T-helper 2 cell treated with Interferon-gamma antibody and Interleukin-4, amounts not matched to agents 5 μg/mL and 100 μg/mL, for 36 hours (primary cell): Measurements from ENCODE around the gene CA14.
A peak's percentile ranks its signal among the peaks of the same experiment; 100 is the strongest.
"Not testable (repeated sequence)": the region's sequence is repeated elsewhere in the genome, so short reads cannot be mapped to it uniquely, and the experiment has no call there.

Experiments used
- DNase-seq: peaks from one replicate; pipeline ENCODE4 v3.0.0; 2021; ENCODE audit warnings: low spot score
- H3K27ac Mint-ChIP-seq: one replicate; pipeline ENCODE4 v1.8.0; 2021; ENCODE audit warnings: mild to moderate bottlenecking, mixed read lengths
- H3K27me3 Mint-ChIP-seq: one replicate; pipeline ENCODE4 v1.8.0; 2021; ENCODE audit warnings: low read depth, mixed read lengths
- H3K36me3 Mint-ChIP-seq: one replicate; pipeline ENCODE4 v1.8.0; 2021; ENCODE audit warnings: low read depth, mixed read lengths
- H3K4me1 Mint-ChIP-seq: one replicate; pipeline ENCODE4 v1.8.0; 2021; ENCODE audit warnings: low read depth, mixed read lengths
- H3K4me3 Mint-ChIP-seq: one replicate; pipeline ENCODE4 v1.8.0; 2022; ENCODE audit warnings: mild to moderate bottlenecking, moderate library complexity, mixed read lengths
- H3K9me3 Mint-ChIP-seq: one replicate; pipeline ENCODE4 v1.8.0; 2021; ENCODE audit warnings: mixed read lengths

CA14 gene

GRCh38 chr1:150228246-150228645 lies 29.3 kb upstream of the CA14 start:
- Mint-ChIP-seq H3K36me3 (peaks cover 55% of the 10 kb centered on the region), H3K4me1 (peaks cover 10% of the 10 kb centered on the region)
- not testable (repeated sequence) for H3K27me3 Mint-ChIP-seq, DNase-seq, H3K9me3 Mint-ChIP-seq, H3K4me3 Mint-ChIP-seq, H3K27ac Mint-ChIP-seq

- DNase-seq, H3K27ac Mint-ChIP-seq, H3K27me3 Mint-ChIP-seq, H3K9me3 Mint-ChIP-seq: not testable (repeated sequence)
- H3K4me3 Mint-ChIP-seq: peak overlapping the region; percentile 86
- H3K36me3 Mint-ChIP-seq: peaks cover 28% of the 10 kb centered on the region
- H3K4me1 Mint-ChIP-seq: peaks cover 17% of the 10 kb centered on the region
Measured at GRCh38 chr1:150232921-150233320, 24.7 kb upstream of the CA14 start.

- Mint-ChIP-seq H3K4me1 (peaks cover 17% of the 10 kb centered on the region), H3K27ac (no peak overlapping the region), H3K4me3 (peak overlapping the region; percentile 86), H3K27me3 (no peaks in the 10 kb centered on the region), H3K36me3 (peaks cover 24% of the 10 kb centered on the region), H3K9me3 (no peaks in the 10 kb centered on the region)
- peak; percentile 19 for DNase-seq
Measured at GRCh38 chr1:150233359-150234308, 23.9 kb upstream of the CA14 start.

- H3K27ac Mint-ChIP-seq: no peak overlapping the region
- no peak for DNase-seq
- H3K4me1 Mint-ChIP-seq: peaks cover 17% of the 10 kb centered on the region
- H3K27me3 Mint-ChIP-seq: no peaks in the 10 kb centered on the region
- H3K36me3 Mint-ChIP-seq: peaks cover 19% of the 10 kb centered on the region
- no peaks in the 10 kb centered on the region for H3K9me3 Mint-ChIP-seq
- peak overlapping the region; percentile 86 for H3K4me3 Mint-ChIP-seq
Measured at GRCh38 chr1:150234309-150234565, 23.3 kb upstream of the CA14 start.

GRCh38 chr1:150234566-150235293 lies 22.8 kb upstream of the CA14 start:
- Mint-ChIP-seq H3K4me3 (peak overlapping the region; percentile 86), H3K36me3 (peaks cover 18% of the 10 kb centered on the region), H3K4me1 (peaks cover 17% of the 10 kb centered on the region), H3K9me3 (no peaks in the 10 kb centered on the region), H3K27me3 (no peaks in the 10 kb centered on the region), H3K27ac (no peak overlapping the region)
- DNase-seq: peak; percentile 95

GRCh38 chr1:150235294-150235851 lies 22.2 kb upstream of the CA14 start:
- no peak overlapping the region for H3K4me3 Mint-ChIP-seq
- no peaks in the 10 kb centered on the region for H3K27me3 Mint-ChIP-seq
- peak; percentile 31 for DNase-seq
- no peak overlapping the region for H3K27ac Mint-ChIP-seq
- H3K36me3 Mint-ChIP-seq: peaks cover 12% of the 10 kb centered on the region
- no peaks in the 10 kb centered on the region for H3K9me3 Mint-ChIP-seq
- H3K4me1 Mint-ChIP-seq: peaks cover 17% of the 10 kb centered on the region

GRCh38 chr1:150235852-150236613 lies 21.5 kb upstream of the CA14 start, which contains the start of gene ANP32E:
Gene ANP32E, minus strand, starts transcription at chr1:150236112. Its CDS starts 326 bp downstream, at chr1:150235786.
- Mint-ChIP-seq H3K4me1 (peaks cover 17% of the 10 kb centered on the region), H3K4me3 (peak within 1 kb of the TSS; percentile 86), H3K27ac (no peak within 1 kb of the TSS), H3K27me3 (no peaks in the 10 kb centered on the region), H3K36me3 (peaks cover 6% of the 10 kb centered on the region), H3K9me3 (no peaks in the 10 kb centered on the region)
- peak; percentile 94 for DNase-seq

GRCh38 chr1:150236614-150237100 lies 20.9 kb upstream of the CA14 start:
- Mint-ChIP-seq H3K27me3 (no peaks in the 10 kb centered on the region), H3K4me3 (no peak overlapping the region), H3K27ac (no peak overlapping the region), H3K9me3 (no peaks in the 10 kb centered on the region), H3K4me1 (peaks cover 17% of the 10 kb centered on the region), H3K36me3 (peaks cover 6% of the 10 kb centered on the region)
- DNase-seq: no peak

- H3K4me3 Mint-ChIP-seq, H3K36me3 Mint-ChIP-seq, DNase-seq, H3K9me3 Mint-ChIP-seq, H3K27me3 Mint-ChIP-seq, H3K27ac Mint-ChIP-seq: not testable (repeated sequence)
- peaks cover 17% of the 10 kb centered on the region for H3K4me1 Mint-ChIP-seq
Measured at GRCh38 chr1:150237176-150237575, 20.4 kb upstream of the CA14 start.

- Mint-ChIP-seq H3K27me3 (no peaks in the 10 kb centered on the region), H3K27ac (peak overlapping the region; percentile 33), H3K9me3 (no peaks in the 10 kb centered on the region), H3K4me1 (peaks cover 17% of the 10 kb centered on the region), H3K4me3 (peak overlapping the region; percentile 48), H3K36me3 (peaks cover 6% of the 10 kb centered on the region)
- no peak for DNase-seq
Measured at GRCh38 chr1:150237746-150238145, 19.8 kb upstream of the CA14 start.

GRCh38 chr1:150243003-150243402 lies 14.6 kb upstream of the CA14 start:
- Mint-ChIP-seq H3K4me3 (no peak overlapping the region), H3K4me1 (no peaks in the 10 kb centered on the region), H3K27me3 (peaks cover 2% of the 10 kb centered on the region), H3K27ac (no peak overlapping the region), H3K9me3 (no peaks in the 10 kb centered on the region), H3K36me3 (no peaks in the 10 kb centered on the region)
- DNase-seq: no peak

- DNase-seq: no peak
- Mint-ChIP-seq H3K4me1 (peaks cover 2% of the 10 kb centered on the region), H3K36me3 (no peaks in the 10 kb centered on the region), H3K27ac (no peak overlapping the region), H3K4me3 (no peak overlapping the region), H3K27me3 (peaks cover 8% of the 10 kb centered on the region), H3K9me3 (no peaks in the 10 kb centered on the region)
Measured at GRCh38 chr1:150249936-150250335, 7.6 kb upstream of the CA14 start.

- H3K4me1 Mint-ChIP-seq: peaks cover 16% of the 10 kb centered on the region
- no peaks in the 10 kb centered on the region for H3K9me3 Mint-ChIP-seq
- DNase-seq: no peak
- no peaks in the 10 kb centered on the region for H3K36me3 Mint-ChIP-seq
- H3K4me3 Mint-ChIP-seq: peak overlapping the region; percentile 76
- H3K27me3 Mint-ChIP-seq: peaks cover 57% of the 10 kb centered on the region
- peak overlapping the region; percentile 37 for H3K27ac Mint-ChIP-seq
Measured at GRCh38 chr1:150256198-150256553, 1.4 kb upstream of the CA14 start.
